ENCODE data around the gene OR10K2.
"Not testable (repeated sequence)": the region's sequence is repeated elsewhere in the genome, so short reads cannot be mapped to it uniquely, and the experiment has no call there.

Gene OR10K2, protein sequence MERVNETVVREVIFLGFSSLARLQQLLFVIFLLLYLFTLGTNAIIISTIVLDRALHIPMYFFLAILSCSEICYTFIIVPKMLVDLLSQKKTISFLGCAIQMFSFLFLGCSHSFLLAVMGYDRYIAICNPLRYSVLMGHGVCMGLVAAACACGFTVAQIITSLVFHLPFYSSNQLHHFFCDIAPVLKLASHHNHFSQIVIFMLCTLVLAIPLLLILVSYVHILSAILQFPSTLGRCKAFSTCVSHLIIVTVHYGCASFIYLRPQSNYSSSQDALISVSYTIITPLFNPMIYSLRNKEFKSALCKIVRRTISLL

DNA sequence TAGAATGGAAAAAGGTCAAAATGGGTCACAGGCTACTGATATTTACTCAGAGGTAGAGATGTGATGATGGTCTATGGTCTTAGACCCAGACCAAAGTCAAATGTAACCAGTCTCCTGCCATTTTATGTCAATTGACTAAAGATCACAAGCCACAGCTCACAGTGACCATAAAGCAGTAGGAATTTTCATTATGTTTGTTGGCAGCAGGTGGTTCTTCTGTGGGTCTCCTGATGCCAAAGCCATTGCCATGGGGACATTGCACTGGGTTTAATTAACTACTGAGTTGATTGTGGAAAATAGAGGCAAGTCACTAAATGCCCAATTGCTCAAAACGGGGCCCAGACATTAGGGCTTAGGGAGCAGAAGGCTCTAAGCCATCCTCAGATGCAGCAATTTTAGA lies at the start of gene OR10K2:
Gene OR10K2 (minus strand): TSS at position 101 of the 400 bp plus-strand sequence. CDS start 5,371 bp downstream, outside the sequence.
- FAIRE-seq, result no peak

DNA sequence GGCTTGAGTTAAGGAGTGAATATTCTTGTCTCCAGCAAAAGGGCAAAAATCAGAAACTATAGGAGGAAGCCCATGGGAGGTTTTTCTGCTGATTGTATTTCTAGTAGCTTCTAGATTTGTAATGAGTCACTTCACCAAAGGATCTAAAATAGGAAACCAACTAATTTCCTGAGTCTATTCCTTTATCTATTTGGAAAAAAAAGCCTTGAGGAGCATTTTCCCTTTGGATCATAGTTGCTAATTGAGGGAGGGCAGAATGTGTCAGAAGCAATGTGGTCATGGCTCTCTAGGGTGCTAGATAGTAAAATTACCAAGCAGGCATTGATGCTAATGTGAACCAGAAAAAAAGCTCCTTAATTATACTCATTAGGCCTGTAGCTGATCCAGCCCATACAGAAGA lies 45.9 kb upstream of the OR10K2 start, which contains the start of gene OR10R2:
Gene OR10R2 (plus strand): TSS at position 301 of the 400 bp plus-strand sequence. CDS start 106 bp downstream, outside the sequence.
- no peak for FAIRE-seq

DNA sequence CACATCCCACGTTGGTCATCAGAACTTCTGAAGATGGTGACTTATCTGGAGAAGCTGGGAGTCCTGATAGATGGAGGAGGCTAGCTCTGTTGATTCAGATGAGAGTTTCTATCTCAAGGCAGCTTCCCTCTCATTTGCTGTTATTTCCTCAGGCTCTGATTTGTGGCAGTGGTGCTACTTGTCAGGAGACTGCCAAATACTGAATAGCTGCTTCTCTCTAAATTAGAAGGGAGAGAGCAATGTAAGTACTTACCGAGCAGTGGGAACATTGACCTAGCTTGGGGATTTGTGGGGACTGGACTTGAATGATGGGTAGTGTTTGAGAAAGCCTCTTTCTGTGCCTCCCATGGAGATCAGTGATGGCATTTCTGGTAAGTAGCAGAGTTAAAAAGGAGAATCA lies 35.5 kb upstream of the OR10K2 start, which contains the start of gene OR10K1:
Gene OR10K1 (plus strand): TSS at position 301 of the 400 bp plus-strand sequence. CDS start 3,728 bp downstream, outside the sequence.
- no peak for FAIRE-seq

DNA sequence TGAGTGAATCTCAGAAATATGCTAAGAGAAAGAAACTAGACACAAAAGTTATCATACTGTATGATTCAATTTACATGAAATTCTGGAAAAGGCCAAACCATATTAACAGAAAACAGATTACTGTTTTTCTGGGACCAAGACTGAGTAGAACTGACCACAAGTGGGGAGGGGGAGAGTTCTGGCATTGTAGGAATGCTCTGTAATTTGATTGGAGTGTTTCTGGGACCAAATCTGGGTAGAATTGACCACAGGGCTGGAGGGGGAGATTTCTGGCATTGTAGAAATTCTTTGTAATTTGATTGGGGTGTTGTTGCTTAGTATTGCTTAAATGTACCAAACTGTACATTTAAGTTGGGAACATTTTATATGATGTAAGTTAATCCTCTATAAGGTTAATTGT lies 32.2 kb upstream of the OR10K2 start:
- FAIRE-seq, result no peak

DNA sequence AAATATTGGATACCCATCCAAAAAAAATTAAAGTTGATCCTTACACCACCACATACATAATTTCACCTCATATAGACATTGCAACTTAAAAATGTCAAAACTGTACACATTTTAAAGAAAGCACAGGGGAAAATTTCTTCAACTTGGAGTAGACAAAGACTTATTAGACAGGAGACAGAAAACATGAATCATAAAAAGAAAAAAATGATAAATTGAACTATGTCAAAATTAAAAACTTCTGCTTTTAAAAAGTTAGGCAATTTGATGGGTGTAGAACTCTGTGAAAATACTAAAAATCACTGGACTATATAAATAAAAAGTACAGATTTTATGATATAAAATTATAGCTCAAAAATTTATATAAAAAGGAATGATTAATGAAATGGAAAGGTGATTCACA lies 31.2 kb upstream of the OR10K2 start:
- no peak for FAIRE-seq

DNA sequence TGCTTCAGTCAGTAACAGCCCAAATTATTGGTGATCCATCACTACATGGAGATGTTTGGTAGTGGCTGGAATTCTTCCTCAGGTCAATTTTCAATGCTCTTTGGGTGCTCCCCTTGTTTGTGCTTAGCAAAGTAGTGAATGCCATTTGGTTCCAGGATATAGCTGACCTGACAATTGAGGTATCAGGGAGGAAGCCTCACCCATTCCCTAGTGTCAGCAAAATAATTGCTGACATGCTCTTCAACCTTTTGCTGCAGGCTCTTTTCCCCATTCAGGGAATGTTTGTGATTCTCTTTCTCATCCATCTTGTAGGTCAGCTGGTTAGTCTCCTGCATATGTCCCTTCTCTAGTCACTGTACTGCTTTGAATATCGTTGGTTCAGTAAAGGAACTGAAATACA lies 28.5 kb upstream of the OR10K2 start:
- FAIRE-seq, result no peak

DNA sequence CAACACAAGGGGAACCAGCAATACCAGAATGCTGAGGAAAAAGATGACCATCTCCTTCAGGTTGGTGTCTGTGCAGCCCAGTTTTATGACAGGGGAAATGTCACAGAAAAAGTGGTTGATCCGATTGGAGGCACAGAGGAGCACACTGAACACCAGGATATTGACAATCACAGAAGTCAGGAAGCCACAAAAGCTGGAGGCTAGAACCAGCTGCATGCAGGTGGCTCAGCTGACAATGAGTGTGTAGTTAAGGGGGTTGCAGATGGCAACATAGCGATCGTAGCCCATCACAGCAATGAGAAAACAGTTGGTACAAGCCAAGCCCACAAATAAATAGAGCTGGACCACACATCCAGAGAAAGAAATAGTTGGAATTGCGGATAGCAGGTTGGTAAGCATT lies 19.3 kb upstream of the OR10K2 start:
- no peak for FAIRE-seq

DNA sequence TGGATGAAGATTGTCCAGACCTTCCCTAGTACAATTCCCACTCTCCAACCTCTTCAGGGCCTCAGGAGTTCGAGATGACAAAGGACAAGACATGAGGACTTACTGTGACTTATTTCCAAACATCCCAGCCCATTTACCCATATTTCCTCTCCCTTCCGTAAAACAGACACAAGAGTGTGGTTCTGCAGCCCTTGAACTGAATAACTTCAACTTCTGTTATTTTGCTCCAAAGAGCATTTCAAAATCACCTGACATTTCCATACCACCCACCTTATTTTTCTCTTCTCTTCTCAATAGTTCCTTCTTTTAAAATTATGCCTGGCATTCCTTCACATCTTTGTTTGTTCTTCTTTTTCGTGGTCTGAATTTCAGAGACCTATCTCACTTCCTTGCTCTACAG lies 8.7 kb upstream of the OR10K2 start:
- no peak for FAIRE-seq

DNA sequence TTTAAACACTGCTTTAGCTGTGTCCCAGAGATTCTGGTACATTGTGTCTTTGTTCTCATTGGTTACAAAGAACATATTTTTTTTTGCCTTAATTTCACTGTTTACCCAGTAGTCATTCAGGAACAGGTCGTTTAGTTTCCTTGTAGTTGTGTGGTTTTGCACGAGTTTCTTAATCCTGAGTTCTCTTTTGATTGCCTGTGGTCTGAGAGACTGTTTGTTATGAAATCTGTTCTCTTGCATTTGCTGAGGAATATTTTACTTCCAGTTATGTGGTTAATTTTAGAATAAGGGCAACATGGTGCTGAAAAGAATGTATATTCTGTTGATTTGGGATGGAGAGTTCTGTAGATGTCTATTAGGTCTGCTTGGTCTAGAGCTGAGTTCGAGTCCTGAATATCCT lies 4.1 kb upstream of the OR10K2 start:
- FAIRE-seq, result not testable (repeated sequence)

DNA sequence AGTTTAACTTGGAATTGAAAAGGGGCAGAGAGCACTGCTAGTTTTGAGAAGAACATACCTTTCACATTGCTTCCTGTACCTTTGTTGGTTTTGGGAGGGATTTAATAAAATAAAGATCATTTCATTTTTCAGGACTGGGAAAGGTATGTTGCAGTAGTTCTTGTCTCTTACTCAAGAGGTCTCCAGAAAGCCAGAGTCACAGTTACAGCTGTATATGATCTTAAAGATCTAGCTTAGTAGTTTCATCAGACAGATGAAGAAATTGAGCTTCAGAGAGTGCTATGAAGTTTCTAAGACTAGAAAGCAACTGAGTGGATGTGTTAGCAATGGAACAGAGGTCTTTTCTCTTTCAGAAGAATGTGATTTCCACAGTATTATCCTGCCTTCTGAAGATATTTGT lies 1.0 kb downstream of the OR10K2 start:
- no peak for FAIRE-seq

DNA sequence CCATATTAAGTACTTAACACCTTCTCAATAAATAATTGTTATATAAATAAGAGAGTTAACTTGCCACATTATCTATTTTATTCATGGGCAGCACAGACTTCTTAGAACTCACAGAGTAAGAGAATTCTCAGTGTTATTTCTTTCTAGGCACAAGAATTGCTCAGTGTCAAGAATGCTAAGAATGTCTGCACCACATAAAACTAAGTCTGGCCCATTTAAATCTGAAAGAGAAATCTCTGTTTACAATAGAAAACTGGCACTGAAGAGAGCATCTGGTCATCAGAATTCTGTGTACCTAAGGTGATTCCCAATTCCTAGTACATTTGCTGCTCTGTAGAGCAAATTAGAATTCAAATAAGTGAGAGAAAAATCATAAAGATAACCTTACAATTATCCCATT lies 3.8 kb downstream of the OR10K2 start:
- no peak for FAIRE-seq

DNA sequence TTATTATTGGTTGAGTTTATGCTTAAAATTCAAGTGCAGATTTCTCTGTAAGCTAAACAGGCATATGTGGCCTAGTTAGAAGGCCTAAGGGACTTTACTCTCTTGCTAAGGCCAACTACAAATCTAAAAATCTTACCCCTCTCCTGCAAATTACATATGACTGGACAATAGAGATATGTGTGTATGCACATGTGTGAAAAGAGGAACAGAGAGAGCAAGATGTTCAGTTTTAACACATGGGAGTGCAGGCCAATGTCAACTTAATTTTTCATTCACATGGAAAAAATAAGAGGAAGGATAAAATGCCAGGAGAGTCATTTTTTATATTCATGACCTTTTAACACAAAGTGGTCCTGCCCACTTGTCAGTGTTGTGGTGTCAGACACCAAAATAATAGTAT lies 8.5 kb downstream of the OR10K2 start:
- FAIRE-seq, result no peak

DNA sequence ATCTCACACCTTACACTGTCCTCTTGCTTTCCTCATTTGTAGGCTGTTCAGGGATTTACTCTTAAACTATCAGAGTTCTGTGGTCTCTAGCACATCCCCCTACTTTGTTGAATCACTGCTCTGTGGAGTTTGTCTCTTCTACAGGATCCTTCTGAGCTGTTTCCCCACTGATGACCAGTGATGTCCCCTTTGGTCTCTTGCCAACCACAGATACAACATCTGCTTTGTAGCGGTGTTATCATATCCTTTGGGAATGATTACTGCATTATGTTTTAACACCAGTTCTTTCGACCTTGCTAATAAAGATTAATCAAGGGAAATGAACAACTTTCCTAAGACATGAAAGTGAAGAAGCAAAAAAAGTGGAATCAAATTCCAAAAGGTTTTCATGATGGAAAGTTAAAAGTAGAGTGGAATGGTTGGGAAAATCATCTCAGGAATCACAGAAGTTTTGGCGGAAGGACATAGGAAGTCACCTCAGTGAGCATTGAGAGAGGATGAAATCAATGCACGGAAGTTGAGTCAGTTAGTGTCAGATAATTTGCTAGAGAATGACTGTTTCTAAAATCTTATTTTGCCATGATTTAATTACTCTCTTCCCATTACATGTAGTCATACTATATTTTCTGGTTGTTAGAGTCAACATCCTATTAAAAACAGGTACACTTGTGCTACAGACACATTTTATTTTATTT lies 11.2 kb downstream of the OR10K2 start:
- no peak for FAIRE-seq

DNA sequence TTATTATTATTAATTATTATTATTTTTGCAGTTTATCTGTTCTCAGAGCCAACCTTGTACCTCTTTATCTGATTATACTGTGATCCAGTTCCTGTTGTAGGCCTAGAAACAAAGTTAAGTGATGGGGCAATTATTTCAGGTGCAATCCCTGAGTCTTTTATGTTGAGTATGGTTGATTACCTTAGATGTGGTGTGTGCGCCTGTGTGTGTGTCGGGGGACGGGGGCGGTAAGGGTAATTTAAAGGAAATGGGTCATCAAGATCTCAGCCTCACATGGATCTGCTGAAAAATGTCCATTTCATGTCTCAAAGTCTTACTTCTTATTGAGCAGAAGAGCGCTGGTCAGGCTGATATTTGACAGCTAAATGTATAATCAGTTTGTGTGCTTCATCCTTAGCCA lies 18.9 kb downstream of the OR10K2 start:
- FAIRE-seq, result no peak

DNA sequence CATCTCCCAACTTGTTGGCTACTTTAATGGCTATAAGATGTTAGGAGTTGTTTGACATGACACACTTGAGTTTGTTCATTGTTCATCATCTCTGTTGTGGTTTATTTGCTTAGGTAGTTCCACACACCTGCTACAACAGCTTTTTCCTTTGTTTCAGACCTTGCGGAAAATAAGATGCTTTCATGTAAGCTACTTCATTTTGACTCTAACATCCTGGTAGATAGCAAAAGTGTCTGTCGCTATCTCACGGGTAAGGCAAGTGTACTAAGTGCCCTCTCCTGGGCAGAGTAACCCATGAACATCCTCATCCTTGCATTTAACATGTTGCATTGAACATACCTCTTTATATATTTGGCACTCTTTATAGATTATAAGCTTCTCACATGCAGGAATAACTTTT lies 25.2 kb downstream of the OR10K2 start:
- no peak for FAIRE-seq

DNA sequence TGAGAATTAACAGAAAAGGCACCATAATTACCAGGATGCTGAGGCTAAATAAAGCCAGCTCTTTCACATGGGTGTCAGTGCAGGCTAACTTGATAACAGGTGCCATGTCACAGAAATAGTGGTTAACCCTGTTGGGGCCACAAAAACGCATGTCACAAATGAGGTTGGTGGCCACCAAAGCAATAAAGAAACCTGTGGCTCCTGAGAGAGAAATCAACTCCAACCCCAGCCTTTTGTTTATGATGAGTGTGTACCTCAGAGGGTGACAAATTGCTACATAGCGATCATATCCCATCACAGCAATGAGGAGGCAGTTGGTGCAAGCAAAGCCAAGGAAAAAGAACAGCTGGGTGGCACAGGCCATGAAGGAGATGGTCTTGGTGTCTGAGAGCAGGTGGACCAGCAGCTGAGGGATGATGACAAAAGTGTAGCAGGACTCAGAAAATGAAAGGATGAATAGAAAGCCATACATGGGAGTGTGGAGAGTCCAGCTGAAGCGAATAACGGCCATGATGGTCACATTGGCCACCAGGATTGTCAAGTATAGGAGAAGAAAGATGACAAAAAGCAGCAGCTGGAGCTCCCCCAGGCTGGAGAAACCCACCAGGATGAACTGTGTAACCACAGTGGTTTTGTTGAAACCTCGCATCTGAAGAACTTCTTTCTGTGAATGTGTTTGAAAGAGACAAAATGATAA lies 27.1 kb downstream of the OR10K2 start, which contains the start of gene OR10T2:
Gene OR10T2 (minus strand): TSS at position 649 of the 697 bp plus-strand sequence. CDS start 0 bp downstream, at position 649.
- FAIRE-seq, result no peak

DNA sequence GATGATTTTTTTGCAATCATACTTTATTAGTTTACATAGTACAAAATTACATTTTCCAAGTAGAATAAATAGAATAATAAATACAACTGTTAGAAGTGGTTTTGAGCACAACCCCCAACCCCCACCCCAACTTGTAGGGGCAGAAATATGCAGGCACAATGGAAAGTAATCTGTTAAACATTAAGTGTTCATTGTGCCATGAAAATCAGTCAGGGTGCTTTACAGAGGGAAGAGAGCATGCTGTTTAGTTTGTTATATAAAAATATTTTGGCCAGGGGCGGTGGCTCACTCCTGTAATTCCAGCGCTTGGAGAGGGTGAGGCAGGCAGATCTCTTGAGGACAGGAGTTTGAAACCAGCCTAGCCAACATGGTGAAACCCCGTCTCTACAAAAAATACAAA lies 29.4 kb downstream of the OR10K2 start:
- FAIRE-seq, result no peak

DNA sequence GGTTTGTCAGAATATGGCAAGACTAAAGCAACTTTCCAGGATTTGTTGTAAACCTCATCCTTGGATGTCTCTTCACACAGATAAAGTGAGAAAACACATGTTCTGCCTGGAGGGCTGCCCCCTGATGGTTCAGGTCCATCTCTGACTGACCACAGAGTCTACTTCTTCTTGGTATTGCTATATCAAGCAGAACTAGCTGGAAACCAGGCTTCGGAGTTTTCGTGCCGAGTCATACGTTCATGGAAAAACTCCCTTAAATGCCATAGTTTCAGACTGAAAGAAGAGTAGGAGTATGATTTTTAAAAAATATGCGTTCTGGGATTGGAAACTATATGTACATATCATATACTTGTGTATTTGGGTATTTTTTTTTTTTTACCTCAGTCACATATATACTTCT lies 32.6 kb downstream of the OR10K2 start:
- no peak for FAIRE-seq

DNA sequence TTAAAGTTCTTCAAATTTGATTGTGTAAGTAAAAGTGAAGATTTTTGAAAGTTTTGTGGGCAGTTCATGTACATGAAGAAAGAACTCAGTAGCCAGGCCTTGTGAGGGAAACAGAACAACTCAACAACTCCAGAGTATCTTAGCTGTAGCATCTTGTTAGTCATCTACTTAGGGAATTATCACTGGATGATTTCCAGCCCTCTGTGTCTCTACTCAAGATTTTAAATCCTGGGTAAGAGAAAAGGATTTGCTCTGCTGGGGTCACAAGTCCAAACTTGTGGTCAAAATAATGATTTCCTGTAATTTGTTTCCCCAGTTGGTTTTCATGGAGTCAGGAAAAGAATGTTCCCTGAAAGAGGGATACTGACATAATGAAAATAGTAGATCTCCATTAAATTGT lies 34.9 kb downstream of the OR10K2 start:
- no peak for FAIRE-seq

DNA sequence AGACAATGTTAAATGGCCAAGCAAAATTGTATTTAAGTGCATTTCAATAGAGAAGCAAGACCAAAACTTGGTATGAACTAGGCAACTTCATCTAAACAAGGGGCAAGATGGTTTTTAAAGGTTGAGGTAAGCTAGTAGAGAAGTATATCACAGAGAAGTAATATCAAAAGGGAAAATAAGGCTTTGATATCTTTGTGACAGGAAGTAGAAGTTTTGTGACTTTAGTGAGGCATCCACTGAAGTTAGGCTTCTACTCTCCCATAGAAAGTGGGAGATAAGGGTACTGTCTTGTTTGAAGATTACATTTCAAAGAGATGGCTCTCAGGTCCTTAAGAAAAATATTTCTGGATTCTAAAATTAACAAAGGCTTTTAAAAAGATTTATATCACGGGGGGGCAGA lies 35.7 kb downstream of the OR10K2 start:
- FAIRE-seq, result no peak

DNA sequence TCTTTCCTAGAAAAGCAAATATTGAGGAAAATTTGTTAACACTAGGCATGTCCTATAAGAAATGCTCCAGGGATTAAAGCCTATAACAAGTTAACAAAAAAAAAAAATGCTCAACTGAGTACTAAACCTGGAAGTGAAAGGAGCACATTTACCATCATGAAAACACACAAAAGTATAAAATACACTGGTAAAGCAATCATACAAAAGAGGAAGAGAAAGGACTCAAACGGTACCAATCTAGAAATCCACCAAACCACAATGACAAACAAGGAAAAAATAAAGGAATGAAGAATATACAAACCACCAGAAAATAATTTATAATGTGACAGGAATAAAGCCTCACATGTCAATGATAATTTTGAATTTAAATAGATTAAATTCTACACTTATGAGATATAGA lies 51.2 kb downstream of the OR10K2 start:
- FAIRE-seq, result no peak

DNA sequence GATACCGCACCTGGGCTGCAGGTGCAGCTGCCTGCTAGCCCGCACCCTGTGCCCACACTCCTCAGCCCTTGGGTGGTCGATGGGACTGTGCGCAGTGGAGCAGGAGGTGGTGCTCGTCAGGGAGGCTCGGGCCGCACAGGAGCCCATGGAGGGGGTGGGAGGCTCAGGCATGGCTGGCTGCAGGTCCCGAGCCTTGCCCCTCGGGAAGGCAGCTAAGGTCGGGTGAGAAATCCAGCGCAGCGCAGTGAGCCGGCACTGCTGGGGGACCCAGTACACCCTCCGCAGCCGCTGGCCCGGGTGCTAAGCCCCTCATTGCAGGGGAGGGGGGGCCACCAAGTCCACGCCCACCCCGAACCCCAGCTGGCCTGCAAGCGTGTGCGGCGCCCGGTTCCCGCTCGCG lies 51.9 kb downstream of the OR10K2 start:
- not testable (repeated sequence) for FAIRE-seq

DNA sequence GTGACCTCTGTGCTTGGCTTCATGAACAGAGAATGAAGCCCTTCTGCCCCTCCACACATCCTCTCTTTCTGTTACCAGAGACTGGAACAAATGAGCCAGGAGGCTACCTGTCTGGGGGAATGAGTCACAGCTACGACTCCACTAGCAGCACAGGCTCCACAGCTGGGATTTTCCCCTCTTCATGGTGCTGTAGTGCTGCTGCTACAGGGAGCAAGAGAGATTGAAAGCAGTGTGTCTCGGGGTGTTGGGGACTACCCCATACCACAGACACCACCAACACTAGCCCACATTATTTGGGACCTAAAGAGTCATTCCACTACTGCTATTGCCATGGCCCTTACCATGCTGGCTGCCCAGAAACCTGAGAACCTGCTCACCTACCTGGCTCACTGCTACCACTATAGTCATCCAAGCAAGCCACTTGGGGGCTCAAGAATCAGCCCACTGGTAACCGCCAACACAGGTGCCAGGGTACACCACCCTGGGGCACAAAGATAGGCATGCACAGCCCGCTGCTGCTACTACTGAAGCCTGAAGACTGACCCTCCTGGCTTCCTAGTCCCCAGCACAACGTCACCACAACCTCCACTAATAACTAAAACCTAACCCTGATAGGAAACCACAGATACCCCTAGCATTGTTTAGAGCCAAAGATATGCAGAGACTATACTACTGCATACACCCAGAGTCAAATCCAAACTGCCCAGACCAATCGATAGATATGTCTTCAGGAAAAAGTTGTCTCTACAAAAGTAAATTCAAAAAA lies 54.7 kb downstream of the OR10K2 start:
- no peak for FAIRE-seq

Measured in endometrium (tissue), 2 donors.